22Rv1 (cell line): ENCODE data around the gene PIP5K1B.

Source experiments
- ZFX ChIP-seq: fragments of 450-650 bp; IDR thresholded peaks from 2 replicates; pipeline ENCODE4 v1.6.1; 2017; ENCODE audit warnings: antibody characterized with exemption, borderline replicate concordance
- TF ChIP-seq, protein P1 (sequence below): fragments of 450-650 bp; IDR thresholded peaks from 2 replicates; pipeline ENCODE4 v1.5.1; 2017; ENCODE audit warnings: mild to moderate bottlenecking

GRCh38 chr9:68697851-68698250 is 7.2 kb upstream of the PIP5K1B start:
- TF ChIP-seq, protein P1, sequence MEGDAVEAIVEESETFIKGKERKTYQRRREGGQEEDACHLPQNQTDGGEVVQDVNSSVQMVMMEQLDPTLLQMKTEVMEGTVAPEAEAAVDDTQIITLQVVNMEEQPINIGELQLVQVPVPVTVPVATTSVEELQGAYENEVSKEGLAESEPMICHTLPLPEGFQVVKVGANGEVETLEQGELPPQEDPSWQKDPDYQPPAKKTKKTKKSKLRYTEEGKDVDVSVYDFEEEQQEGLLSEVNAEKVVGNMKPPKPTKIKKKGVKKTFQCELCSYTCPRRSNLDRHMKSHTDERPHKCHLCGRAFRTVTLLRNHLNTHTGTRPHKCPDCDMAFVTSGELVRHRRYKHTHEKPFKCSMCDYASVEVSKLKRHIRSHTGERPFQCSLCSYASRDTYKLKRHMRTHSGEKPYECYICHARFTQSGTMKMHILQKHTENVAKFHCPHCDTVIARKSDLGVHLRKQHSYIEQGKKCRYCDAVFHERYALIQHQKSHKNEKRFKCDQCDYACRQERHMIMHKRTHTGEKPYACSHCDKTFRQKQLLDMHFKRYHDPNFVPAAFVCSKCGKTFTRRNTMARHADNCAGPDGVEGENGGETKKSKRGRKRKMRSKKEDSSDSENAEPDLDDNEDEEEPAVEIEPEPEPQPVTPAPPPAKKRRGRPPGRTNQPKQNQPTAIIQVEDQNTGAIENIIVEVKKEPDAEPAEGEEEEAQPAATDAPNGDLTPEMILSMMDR, result no peak
- no peak for TF ChIP-seq ZFX
